ENCODE results near the gene PIK3R1. TPM values are rescaled to one million over a fixed set of nuclear protein-coding genes. Genes with fewer than 3 reads are reported as not detected.

The PIK3R1 gene
- total RNA-seq, 1 donor from 2014 or later = 137 TPM

DNA sequence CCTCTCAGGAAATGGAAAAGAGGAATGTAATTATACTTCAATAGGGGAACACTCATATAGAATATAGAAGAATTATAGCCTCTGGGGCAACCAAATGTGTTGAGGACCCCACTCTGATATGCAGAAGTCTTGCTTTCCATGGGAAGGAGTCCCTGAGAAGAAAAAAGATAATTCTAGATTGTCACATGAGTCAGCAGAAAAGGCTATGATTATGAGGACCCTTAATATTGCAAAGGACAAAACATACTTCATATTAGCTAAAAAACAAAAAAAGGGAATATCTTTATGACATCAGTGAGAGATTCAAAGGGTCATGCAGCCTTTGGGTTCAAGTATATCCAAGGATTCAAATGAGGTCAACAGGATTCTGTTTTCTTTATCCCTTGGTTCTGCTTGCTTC lies 119.5 kb downstream of the PIK3R1 start:
- ATAC-seq (no peak), DNase-seq (no peak)
- Histone ChIP-seq H3K36me3 (no peaks in the 10 kb centered on the region), H3K27me3 (no peaks in the 10 kb centered on the region), H3K27ac (no peak overlapping the region), H3K4me1 (peaks cover 8% of the 10 kb centered on the region), H3K4me3 (no peak overlapping the region), H3K9me3 (no peaks in the 10 kb centered on the region)
- intact Hi-C loops (cut with DNase I) = no loop called here
- TF ChIP-seq, protein P1, sequence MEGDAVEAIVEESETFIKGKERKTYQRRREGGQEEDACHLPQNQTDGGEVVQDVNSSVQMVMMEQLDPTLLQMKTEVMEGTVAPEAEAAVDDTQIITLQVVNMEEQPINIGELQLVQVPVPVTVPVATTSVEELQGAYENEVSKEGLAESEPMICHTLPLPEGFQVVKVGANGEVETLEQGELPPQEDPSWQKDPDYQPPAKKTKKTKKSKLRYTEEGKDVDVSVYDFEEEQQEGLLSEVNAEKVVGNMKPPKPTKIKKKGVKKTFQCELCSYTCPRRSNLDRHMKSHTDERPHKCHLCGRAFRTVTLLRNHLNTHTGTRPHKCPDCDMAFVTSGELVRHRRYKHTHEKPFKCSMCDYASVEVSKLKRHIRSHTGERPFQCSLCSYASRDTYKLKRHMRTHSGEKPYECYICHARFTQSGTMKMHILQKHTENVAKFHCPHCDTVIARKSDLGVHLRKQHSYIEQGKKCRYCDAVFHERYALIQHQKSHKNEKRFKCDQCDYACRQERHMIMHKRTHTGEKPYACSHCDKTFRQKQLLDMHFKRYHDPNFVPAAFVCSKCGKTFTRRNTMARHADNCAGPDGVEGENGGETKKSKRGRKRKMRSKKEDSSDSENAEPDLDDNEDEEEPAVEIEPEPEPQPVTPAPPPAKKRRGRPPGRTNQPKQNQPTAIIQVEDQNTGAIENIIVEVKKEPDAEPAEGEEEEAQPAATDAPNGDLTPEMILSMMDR (IDR thresholded peaks at IDR 0.05) = no peak

- no peak overlapping the region for H3K4me3 ChIP-seq
- DNase-seq = no peak
- H3K36me3 ChIP-seq = no peaks in the 10 kb centered on the region
- TF ChIP-seq, protein P1 (IDR thresholded peaks at IDR 0.05) = no peak
- H3K9me3 ChIP-seq = no peaks in the 10 kb centered on the region
- intact Hi-C loops (cut with DNase I) = no loop called here
- no peak for ATAC-seq
- no peaks in the 10 kb centered on the region for H3K27me3 ChIP-seq
- H3K4me1 ChIP-seq = peaks cover 3% of the 10 kb centered on the region
- H3K27ac ChIP-seq = no peak overlapping the region
Measured at GRCh38 chr5:68336200-68336599, 120.6 kb downstream of the PIK3R1 start.

DNA sequence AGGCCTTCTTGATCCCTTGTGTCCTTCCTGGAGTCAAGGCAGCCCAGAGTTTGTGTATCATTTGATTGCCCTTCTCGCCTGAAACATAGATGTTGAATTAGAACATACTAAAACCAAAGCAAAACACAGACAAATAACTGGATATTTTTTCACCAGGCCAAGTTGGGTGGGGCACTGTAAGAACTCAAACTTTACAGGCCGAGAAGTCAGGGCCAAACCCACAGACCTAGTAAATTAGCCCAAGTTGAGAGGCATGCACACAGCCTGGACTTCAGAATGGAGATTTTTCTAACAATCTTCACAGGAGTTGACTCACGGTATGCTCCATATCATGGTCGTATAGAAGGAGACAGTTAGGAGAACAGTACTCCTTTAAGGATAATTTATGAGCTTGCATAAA lies 121.7 kb downstream of the PIK3R1 start:
- no peak for ATAC-seq
- DNase-seq = no peak
- TF ChIP-seq, protein P1 (IDR thresholded peaks at IDR 0.05) = no peak
- Histone ChIP-seq H3K4me3 (no peak overlapping the region), H3K27ac (no peak overlapping the region), H3K27me3 (no peaks in the 10 kb centered on the region), H3K36me3 (no peaks in the 10 kb centered on the region), H3K9me3 (no peaks in the 10 kb centered on the region), H3K4me1 (no peaks in the 10 kb centered on the region)
- intact Hi-C loops (cut with DNase I) = no loop called here

DNA sequence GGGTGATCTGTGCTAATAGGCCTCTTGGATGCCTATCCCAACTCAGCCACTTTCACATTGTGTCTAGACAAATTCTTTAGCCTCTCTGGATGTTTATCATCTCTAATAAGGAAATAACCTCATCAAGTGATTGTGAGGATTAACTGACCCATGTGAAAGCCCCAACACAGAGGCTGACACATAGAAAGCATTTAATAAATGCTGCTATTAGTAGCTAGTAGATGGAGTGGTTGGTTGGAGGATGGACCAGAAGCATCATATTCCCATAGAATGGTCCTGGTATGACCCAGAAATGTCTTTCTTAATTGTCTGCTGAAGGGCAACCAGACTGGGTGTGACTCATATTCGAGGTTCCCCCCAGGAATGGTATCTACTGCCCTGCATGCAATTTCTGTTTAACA lies 124.4 kb downstream of the PIK3R1 start:
- intact Hi-C loops (cut with DNase I) = no loop called here
- H3K36me3 ChIP-seq = no peaks in the 10 kb centered on the region
- no peak overlapping the region for H3K4me3 ChIP-seq
- H3K27me3 ChIP-seq = no peaks in the 10 kb centered on the region
- ATAC-seq (no peak), DNase-seq (no peak)
- TF ChIP-seq, protein P1 (IDR thresholded peaks at IDR 0.05) = no peak
- peaks cover 16% of the 10 kb centered on the region for H3K4me1 ChIP-seq
- no peaks in the 10 kb centered on the region for H3K9me3 ChIP-seq
- H3K27ac ChIP-seq = no peak overlapping the region

- Histone ChIP-seq H3K27me3 (no peaks in the 10 kb centered on the region), H3K9me3 (no peaks in the 10 kb centered on the region), H3K4me3 (no peak overlapping the region), H3K36me3 (no peaks in the 10 kb centered on the region), H3K4me1 (peaks cover 16% of the 10 kb centered on the region), H3K27ac (no peak overlapping the region)
- ATAC-seq (no peak), DNase-seq (no peak)
- intact Hi-C loops (cut with DNase I) = no loop called here
- TF ChIP-seq, protein P1 (IDR thresholded peaks at IDR 0.05) = no peak
Measured at GRCh38 chr5:68341006-68341405, 125.5 kb downstream of the PIK3R1 start.

DNA sequence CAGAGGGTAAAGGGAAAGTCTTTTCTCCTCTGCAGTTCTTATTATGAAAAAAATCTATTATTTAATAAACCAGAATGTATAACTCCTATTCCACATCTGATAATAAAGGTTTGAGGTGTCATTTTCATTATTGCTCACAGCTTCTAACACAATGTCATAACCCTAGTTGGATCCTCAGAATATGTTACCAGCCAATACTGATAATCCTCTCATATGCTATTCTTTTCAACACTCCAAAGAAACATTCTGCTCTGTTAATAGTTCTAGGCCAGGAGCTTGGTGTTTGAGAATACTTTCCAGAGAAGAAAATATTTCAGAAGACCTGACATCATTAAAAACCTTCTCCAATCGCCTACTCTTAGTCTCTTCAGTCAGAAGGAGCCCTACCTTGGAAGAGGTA lies 127.1 kb downstream of the PIK3R1 start:
- TF ChIP-seq, protein P1 (IDR thresholded peaks at IDR 0.05) = no peak
- no peak overlapping the region for H3K27ac ChIP-seq
- H3K9me3 ChIP-seq = no peaks in the 10 kb centered on the region

More for the DNA sequence above, 127.1 kb downstream of the PIK3R1 start:
- ATAC-seq = no peak
- Histone ChIP-seq H3K4me1 (peaks cover 16% of the 10 kb centered on the region), H3K27me3 (no peaks in the 10 kb centered on the region), H3K36me3 (no peaks in the 10 kb centered on the region), H3K4me3 (no peak overlapping the region)
- DNase-seq = no peak
- intact Hi-C loops (cut with DNase I) = no loop called here

All from upper lobe of right lung (tissue), 1 donor.